ENCODE measurements around the gene PCDH7.

Gene PCDH7

DNA sequence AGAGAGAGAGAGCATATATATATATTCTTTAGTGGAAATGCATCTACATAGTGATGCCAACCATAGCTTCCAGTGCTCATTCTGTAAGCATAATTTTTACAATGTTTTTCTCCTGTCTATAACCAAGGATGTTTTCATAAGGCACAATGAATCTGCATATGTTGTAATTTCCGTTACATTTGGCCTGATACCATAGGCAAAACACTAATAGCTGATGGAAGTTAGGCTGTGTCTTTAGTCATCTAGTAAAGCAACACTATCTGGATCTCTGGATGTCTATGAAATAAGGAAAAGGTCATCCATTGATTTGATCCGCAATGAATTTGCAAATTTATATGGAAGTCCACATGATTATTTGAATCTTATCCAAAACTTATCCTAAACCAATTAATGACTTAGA is 8.1 kb downstream of the PCDH7 start:
- DNase-seq = no peak

DNA sequence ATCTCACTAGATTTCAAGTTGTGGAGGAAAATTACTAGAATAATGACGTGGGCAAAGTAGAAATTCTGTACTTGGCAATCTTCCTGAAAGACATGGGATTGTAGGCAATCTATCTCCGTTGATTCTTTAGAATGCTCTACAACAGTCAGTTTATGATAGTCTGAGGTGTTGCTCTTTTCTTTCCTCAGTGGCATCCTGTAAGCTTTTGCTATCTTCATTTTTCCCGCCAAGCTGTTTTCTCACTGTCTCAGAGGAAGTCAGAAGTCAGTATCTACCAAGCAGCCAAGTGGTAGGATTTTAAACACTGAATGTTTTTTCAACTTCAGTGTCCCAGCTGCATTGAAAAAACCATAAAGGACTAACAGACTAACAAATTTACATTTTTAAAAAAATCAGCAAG is 23.7 kb downstream of the PCDH7 start:
- DNase-seq = no peak

DNA sequence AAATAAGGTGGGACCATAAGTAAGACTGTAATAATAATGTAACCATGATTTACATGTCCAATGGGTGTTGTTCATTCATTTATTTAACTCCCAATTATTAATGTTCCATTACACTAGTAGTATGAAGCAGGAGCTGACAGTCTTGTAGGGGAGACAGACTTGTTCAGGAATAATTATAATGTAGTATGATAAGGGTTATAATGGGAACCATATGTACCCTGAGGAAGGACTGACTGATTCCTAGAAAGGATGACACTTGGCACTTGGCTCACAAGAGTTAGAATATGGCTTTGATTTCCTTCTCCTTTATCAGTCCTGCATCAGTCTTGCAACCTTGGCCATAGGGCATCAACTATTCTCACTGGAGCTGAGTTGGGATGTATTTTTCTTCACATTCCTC is 24.2 kb downstream of the PCDH7 start:
- no peak for DNase-seq

DNA sequence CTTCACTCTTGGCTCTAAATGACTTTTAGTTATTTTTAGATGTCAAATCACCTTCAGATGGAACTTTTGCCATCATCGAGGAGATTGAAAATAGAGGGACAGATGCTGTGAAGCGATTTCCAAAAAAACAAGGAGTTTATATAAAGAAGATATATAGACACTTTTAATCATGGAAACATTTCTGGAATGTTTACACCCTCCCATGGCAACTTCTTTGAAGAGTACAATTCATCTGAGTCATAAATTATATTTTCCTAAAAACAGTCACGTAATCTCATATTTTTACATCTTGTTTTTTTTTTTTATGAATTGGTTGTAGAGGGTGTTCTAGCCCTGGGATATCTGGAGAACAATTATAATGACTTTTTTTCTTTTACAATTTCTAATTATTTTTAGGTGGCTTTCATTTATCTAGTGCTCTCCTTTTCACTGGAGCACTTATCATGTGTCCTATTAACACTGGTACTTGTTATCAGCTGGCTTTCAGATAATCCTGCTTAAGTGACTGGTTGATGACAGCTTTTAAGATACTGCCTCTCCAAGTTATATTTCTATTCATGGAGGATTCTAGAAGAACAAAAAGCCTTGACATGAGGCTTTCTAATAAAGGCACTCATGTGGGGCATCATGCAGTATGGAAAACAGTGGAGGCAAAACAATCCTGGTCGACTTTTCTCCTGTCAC is 24.9 kb downstream of the PCDH7 start:
- DNase-seq = no peak

DNA sequence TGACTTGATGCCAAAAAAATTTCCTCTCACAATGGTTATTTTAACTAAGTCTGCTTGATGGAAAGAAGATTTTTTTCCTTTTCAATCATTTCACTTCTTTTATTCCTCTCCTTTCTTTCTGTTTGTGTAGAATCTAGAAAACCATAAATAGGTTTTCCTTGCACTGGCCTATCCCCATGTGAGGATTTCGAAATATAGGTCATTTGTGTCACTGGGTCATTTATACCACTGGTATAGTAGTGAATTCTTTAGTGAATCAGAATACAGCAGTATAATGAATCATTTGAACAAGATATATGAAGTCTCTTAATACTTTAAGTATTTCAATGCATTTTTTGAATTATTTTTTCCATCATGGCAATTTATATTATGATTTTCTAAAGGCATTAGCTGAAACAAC is 26.6 kb downstream of the PCDH7 start:
- DNase-seq = no peak

DNA sequence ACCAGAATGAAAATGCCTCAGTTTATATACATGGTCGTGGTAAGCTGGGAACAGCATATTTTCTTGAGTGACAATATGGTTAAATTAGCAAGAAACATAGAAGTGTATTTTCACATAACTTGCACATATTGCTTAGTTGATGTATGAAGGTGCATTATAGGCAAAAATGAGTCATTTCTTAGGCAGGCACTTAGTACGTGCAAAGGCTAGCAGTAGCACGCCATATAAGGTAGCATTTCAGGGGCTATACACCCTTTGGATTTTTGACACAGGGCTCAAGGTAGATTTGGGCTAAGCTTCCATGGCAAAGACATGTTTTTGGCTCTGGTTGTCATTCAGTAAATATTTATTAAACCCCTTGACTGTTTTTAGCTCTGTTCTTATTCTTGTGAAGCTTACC is 33.1 kb downstream of the PCDH7 start:
- no peak for DNase-seq

DNA sequence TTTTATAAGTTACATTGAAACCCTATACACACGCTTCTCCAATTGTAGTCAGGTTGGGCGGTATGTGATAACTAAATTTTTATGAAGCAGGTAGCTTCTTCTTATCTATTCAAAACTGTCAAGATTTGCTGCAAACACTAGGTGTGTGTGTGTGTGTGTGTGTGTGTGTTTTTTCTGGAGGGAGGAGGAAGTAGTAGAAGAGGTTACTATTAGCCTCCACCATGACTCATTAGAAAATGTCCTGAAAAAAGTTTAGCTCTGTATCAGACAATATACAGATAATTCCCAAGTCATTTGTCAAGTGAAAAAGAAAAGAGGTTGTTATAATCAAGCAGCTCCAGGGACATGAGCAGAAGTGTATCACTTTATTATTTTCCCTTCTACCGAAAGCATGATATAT is 33.9 kb downstream of the PCDH7 start:
- no peak for DNase-seq

DNA sequence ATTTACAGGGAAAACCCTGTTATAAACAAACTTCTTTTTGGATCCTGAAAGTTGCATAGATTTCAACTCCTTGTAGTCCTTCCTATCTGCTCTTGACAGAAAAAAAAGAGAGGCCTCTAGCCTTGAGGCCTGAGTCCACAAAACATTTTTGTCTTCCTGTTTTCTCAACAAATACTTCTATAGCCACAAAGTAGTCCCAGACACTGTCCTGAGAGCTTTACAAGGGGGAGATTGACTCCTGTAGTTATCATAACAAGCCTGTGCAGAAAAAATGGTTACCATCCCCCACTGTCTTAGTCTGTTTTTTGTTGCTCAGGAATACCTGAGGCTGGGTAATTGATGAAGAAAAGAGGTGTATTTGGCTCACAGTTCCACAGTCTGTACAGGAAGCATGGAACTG is 35.2 kb downstream of the PCDH7 start:
- no peak for DNase-seq

DNA sequence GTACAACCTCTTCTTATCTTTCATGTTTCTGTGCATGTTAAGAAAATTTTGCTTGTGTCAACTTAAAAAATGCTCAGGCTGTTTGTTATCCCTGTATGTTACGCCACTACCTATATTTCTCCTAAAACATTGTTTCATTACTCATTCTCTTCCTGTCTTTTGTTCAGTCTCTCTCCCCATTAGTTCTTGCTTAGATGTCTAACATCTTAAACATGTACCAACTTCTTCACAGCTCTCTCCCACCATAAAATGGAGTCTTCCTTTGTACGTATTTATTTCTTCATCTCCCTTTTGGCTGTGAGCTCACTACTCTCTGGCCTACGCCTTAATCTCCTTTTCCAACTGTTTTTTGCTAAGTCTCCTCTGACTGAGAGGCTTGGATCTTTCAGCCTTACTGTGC is 36.4 kb downstream of the PCDH7 start:
- DNase-seq = no peak

DNA sequence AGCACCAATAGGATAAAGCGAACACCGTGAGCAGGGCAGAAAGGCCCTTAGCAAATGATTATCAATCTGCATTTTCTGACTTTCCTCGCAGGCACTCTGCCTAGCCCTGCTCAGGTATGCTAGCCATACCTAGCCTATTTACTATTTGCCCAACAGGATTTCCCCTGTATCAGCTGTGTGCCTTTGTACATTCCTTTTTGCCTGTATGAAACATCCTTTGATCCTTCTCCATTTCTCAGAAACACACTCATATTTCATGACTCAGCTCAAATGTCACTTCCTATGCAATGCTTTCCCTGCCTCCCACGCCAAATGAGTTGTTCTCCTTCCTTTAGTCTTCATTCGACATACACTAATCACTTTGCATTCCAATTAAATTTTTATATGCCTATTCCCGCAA is 37.2 kb downstream of the PCDH7 start:
- DNase-seq = no peak

DNA sequence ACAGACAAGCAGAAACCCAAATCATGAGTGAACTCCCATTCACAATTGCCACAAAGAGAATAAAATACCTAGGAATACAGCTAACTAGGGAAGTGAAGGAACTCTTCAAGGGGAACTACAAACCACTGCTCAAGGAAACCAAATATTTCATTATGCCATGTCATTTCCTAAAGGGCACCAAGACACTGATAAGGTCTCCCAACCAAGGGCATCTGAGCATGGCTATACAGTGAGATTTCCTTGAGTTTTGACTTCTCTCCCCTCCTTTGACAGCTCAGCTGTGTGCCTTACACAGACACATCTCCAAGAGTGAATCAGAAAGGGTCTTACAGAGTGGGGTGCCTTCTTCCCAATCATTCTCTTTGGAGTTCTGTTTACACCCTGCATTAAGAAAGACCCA is 40.4 kb downstream of the PCDH7 start:
- DNase-seq = no peak

DNA sequence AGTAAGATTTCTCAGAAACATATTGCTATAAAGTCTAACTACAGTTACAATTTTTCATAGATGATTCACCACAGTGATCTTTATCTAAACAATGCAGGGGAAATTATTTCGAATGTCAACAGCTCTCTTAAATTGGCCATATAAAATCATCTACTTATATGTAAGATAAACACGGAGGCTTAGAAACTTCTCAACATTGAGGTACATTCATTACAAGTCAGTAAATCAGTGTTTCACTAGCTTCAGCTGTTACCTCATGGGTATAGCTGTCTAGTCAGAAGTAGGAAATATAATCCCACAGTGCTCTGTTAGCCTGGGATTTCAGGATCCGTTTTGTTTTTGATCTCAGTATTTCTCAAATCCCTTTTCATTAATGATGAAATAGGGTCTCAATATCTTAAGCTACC is 43.2 kb downstream of the PCDH7 start:
- DNase-seq = no peak

DNA sequence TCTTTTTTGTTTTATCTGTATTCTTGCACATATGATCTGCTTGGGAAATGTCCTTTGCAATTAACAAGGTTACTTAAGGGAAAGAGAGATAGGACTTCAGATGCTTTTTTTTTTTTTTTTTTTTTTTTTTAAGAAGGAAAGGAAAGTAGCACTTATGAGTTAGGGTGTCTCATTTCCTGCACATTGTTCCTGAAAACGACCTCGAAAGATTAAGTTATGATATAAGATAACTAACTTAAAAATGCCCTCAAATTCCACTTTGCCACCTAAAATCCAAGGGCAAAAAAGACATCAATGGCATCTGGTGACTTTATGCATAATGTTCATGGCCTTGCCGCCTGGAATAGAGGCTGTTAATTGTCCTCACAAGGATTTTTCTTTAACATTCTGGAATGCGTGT is 44.9 kb downstream of the PCDH7 start:
- DNase-seq = no peak

DNA sequence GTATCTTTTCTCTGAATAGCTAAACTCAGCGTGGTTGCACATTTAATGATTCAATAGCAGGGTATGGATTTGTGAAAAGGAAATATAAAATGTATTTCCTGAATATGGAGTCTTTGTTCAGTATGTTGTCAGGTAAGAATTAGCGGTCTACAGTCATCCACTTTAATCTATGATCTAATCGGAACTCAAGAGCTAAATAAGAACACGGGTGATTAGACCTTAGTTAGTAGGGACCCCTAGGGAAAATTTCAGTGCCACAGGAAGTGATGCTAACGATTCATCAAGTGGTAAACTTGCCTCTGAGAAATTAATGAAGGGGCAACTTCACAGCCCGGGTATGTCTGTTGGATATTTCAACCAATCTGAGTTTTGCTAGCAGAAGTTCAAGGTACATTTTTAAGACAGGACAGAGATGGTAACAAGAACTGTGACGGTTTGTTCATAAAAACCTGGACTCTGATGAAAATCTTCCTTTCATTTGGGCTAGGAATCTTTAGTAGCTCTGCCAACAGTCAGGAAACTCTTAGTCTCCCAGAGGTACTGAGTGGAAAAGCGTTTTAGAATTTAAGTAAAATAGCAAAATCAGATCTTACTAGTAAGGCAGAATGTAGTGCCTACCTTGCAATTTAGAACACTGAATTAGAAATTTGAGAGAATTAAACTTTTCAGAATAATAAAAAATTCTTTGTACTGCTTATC is 47.1 kb downstream of the PCDH7 start:
- DNase-seq = no peak

DNA sequence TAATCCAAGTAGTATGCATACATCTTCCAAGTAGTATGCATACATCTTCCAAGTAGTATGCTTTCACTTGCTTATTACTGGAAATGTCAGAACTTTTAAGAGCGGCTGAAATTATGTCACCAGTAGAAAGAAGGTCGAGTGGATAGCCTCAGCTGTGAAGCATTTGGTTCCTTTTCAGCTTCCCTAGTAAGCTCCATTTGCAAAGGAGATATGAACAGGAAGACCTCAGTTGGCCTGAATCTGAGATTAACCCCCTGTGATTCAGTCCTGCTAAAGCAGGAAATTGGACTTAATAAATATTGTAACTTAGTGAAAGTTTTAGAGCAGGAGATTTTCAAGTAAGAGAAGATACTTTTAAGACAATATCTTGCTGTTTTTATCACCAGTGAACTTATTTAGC is 48.1 kb downstream of the PCDH7 start:
- no peak for DNase-seq

DNA sequence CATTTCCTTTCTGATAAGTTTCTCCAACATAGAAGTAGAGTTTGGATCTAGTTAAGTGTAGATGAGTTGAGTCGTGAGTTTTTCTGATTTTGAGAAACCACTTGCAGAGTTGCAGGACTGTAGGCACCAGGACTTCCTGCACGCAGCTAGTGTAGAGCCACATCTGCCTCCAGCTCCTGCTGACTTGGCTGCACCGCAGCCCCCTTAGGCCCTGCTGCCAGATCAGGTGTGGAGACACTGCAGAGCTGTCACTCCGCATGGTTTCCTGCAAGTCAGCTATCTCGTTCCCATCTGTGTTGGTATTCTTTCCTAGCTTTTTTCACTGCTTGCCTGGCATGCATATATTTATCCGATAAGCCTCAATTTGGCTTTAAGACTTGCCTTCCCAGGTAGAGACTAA is 48.9 kb downstream of the PCDH7 start:
- DNase-seq = no peak

DNA sequence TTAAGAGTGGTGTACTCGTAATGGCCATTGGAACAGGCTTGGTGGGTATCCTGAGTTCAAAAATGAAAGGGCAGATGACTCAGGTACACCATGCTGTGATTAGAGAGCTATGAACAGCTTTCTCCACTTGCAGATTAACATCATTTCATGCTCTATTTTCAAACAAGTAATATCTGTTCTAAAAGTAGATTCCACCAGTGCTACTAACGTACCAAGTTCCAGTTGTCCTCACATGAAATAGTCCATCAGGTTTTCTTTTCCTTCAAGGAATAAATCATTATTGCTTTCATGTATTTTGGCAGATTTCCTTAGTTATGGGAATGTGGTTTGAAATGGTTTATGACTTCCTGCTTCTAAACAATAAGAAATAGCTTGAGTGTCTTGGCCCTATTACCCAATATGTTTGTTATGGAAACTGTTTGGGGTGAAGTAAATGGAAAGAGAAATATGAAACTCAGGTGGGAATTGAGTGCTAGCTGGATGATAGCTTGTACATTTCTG is 49.9 kb downstream of the PCDH7 start:
- no peak for DNase-seq

DNA sequence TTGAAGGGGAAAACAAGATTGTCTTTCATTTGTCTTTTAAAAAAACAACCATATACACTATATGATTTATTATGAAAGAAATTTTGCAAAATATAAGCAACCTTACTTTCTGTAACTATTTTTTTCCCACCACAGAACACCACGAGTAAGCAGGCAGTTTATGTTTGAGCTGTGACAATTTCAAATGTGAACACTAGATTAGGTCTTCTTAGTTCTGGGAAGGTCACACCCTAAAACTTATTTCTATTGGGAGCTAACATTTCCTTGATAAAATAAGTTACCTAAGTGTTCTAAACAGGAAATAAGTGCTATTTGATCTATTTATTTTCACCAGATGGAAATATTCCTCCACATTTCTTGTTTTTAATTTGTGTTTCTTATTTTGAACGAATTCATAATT is 50.6 kb downstream of the PCDH7 start:
- no peak for DNase-seq

DNA sequence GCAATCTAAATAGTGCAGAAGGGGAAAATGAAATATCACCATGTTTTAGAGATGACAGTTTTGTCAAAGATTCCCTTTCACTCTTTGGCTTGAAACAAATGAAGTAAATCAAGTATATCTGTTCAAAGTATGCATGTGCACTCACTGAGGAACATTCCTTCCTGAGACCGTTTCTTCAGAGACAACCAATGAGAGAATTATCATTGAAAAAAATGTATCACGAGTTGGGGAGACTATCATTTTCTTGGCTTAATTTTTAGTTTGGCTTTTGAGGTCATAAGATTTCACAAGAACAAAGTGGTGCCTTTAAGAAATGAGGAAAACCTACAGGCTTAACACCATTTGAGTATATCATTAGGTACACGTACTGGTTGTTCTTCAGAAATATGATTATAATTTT is 56.3 kb downstream of the PCDH7 start:
- no peak for DNase-seq

DNA sequence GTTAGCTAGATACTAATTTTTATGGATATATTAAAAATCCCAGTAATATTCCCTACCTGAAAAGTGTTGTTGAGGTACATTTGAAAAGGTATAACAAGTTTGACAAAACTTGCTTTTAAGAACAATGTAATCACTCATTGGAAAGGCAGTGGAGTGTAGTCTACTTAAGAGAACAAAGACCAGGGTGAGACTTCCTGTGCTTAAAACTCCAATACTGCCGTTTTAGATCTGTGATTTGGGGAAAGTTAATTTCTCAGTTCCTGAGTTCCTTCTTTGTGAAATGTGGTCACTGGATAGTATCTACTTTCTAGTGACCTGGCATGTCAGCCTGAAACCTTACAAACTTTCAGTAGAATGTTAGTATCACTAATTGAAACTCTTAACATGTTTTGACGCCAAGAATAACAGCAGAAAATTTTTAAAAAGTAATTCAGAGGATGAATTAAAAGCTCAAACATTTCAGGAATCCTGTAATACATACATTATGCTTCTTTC is 56.8 kb downstream of the PCDH7 start:
- DNase-seq = no peak

All from stimulated activated CD4-positive, alpha-beta T cell treated with anti-CD3 and anti-CD28 coated beads, Interleukin-1b, Interleukin-23, amount 100 ng/mL, for 48 hours (primary cell).